ENCODE results near the gene STK32B. TPM values are rescaled to one million over a fixed set of nuclear protein-coding genes. Genes with fewer than 3 reads are reported as not detected.

The STK32B gene
- total and polyA plus RNA-seq, 8 donors: 0.61 to 5.5 (median 3.1) TPM

DNA sequence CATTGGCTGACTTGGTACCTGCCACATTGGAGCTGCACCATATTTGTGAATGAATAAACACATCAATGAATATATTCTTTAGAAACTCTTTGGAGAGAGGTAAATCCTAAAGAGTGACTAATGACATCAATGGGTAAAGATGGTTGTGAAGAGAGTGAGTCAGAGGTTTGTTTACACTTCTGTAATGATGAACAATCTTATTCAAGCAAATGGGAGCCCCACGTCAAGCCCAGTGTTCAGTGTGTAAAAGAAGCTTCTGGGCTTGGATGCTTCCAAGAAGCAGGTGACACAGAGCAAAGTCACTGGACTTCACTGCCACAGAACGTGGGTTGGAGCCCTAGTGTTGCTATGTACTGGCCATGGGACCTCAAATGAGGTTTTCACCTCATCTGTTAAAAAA, 319.0 kb downstream of the STK32B start:
- no peak for DNase-seq
- Histone ChIP-seq H3K36me3 (no peaks in the 10 kb centered on the region), H3K27me3 (no peaks in the 10 kb centered on the region), H3K27ac (no peak overlapping the region), H3K4me3 (no peak overlapping the region), H3K9me3 (peaks cover 0 to 9% (median 3%) of the 10 kb centered on the region in 4 donors), H3K4me1 (no peaks in the 10 kb centered on the region)
- 59 to 74% (median 69%) methylated on average over 2 of the region's 2 CpGs for WGBS, 5 donors
- intact Hi-C loops (cut with DNase I; ENCODE audit: low total_unique reads): no loop called here
- no peak for TF ChIP-seq POLR2A (IDR thresholded peaks at IDR 0.05)

DNA sequence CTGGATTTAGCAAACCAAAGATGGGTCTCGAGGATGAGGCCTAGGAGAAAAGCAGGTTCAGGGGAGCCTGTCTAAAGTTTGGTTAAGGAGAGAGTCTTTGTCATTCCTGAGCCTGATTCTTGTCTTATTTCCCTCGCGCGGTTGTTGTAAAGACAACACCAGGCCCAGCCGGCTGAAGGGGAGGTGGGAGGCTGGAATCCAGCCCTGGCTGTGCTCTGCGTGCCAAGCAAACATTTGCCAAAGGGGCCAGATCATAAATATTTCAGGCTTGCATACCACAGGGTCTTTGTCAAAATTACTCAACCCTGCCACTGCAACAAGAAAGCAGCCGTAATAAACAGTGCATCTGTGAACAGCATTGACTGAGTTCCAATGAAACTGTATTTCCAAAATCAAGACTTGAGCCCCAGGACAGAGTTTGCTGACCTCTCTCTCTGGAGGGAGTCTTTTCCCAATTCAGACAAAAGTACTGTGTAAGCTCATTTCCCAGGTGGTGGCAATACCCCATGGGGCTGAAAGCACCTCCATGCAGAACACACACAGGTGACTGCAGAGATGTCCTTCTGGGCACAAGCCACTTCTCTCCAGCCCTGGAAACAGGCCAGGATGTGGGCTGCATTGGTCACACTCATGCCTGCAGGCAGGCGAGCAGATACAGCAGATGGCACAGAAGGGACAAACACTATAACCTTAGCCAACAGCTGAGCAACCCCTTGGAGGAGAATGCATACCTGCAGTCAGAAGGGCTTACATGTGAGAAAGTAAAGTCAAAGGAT, 320.3 kb downstream of the STK32B start:
- H3K4me1 ChIP-seq: no peaks in the 10 kb centered on the region
- H3K27me3 ChIP-seq: no peaks in the 10 kb centered on the region
- no peak overlapping the region for H3K27ac ChIP-seq
- no peak for DNase-seq
- H3K4me3 ChIP-seq: no peak overlapping the region
- no peaks in the 10 kb centered on the region for H3K36me3 ChIP-seq
- peaks cover 0 to 9% (median 3%) of the 10 kb centered on the region in 4 donors for H3K9me3 ChIP-seq
- WGBS, 5 donors: 70 to 85% (median 74%) methylated on average over 8 of the region's 8 CpGs
- TF ChIP-seq POLR2AphosphoS5 (IDR thresholded peaks at IDR 0.05) (no peak), EP300 (IDR thresholded peaks at IDR 0.05) (no peak), POLR2A (IDR thresholded peaks at IDR 0.05) (no peak)
- TF ChIP-seq, protein P1, sequence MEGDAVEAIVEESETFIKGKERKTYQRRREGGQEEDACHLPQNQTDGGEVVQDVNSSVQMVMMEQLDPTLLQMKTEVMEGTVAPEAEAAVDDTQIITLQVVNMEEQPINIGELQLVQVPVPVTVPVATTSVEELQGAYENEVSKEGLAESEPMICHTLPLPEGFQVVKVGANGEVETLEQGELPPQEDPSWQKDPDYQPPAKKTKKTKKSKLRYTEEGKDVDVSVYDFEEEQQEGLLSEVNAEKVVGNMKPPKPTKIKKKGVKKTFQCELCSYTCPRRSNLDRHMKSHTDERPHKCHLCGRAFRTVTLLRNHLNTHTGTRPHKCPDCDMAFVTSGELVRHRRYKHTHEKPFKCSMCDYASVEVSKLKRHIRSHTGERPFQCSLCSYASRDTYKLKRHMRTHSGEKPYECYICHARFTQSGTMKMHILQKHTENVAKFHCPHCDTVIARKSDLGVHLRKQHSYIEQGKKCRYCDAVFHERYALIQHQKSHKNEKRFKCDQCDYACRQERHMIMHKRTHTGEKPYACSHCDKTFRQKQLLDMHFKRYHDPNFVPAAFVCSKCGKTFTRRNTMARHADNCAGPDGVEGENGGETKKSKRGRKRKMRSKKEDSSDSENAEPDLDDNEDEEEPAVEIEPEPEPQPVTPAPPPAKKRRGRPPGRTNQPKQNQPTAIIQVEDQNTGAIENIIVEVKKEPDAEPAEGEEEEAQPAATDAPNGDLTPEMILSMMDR (IDR thresholded peaks at IDR 0.05): no peak
- intact Hi-C loops (cut with DNase I; ENCODE audit: low total_unique reads): no loop called here

DNA sequence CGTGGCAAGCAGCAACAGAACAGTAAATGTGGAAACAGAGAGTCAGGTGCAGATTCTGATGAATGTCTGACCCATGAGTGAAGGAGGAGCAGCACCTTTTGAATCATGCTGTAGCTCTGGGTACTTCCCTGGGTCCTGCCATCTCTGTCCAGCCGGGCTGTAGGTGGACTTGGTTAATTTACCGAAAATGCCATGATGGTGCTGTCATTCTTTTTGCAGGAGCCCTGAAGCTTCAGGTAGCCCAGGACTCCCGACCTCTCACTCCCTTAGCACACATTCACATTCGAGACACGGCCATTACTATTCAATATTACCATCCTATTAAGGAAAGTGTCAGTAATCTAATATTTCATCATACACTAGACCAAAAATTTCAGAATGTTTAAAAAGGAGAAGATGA, 320.9 kb downstream of the STK32B start:
- Histone ChIP-seq H3K36me3 (no peaks in the 10 kb centered on the region), H3K9me3 (peaks cover 0 to 12% (median 5%) of the 10 kb centered on the region in 4 donors), H3K27me3 (no peaks in the 10 kb centered on the region), H3K4me1 (no peaks in the 10 kb centered on the region), H3K4me3 (no peak overlapping the region), H3K27ac (no peak overlapping the region)
- TF ChIP-seq POLR2A (IDR thresholded peaks at IDR 0.05) (no peak), EP300 (IDR thresholded peaks at IDR 0.05) (no peak)
- intact Hi-C loops (cut with DNase I; ENCODE audit: low total_unique reads): no loop called here
- no peak for DNase-seq
- 84 to 91% (median 87%) methylated on average over 6 of the region's 6 CpGs for WGBS, 5 donors

DNA sequence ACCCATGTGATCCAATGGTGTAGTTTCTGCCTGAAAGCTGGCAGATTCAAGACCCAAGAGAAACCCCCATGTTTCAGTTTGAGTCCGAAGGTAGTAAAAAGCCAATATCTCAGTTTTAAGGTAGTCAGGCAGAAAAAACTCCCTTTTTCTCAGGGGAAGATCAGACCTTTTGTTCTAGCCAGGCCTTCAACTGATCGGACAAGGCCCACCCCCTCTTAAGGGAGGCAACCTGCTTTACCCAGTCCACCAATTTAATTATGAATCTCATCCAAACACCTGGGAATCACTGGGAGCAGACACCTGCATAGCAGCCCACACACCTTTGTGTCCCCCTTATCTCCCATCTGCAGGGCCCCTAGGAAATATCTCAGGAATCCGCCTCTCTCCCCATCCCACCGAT, 322.0 kb downstream of the STK32B start:
- Histone ChIP-seq H3K4me3 (no peak overlapping the region), H3K27me3 (no peaks in the 10 kb centered on the region), H3K27ac (no peak overlapping the region), H3K4me1 (no peaks in the 10 kb centered on the region), H3K36me3 (no peaks in the 10 kb centered on the region), H3K9me3 (peaks cover 0 to 16% (median 5%) of the 10 kb centered on the region in 4 donors)
- intact Hi-C loops (cut with DNase I; ENCODE audit: low total_unique reads): no loop called here
- WGBS, 5 donors: 90 to 96% (median 92%) methylated on average over 4 of the region's 4 CpGs
- DNase-seq: no peak
- TF ChIP-seq EP300 (IDR thresholded peaks at IDR 0.05): no peak
- TF ChIP-seq POLR2A (IDR thresholded peaks at IDR 0.05): no peak
- TF ChIP-seq POLR2AphosphoS5 (IDR thresholded peaks at IDR 0.05): no peak
- TF ChIP-seq, protein P1 (IDR thresholded peaks at IDR 0.05): no peak

DNA sequence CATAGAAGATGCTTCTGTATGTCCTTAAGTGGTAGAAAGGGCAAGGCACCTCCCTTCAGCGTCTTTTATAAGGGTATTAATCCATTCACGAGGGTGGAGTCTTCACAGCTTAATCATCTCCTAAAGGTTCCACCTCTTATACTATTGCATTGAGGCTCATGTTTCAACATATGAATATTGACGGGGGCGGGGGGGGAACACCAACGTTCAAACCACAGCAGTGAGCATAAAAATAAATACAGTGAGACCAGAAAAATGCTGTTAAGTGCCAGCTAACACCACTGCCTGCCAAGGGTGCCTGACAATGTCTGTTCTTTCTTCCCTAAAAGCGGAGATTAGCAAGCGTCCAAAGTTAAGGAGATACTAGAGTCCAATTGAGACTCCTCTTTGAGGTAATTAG, 323.3 kb downstream of the STK32B start:
- no peaks in the 10 kb centered on the region for H3K4me1 ChIP-seq
- H3K27ac ChIP-seq: no peak overlapping the region
- H3K4me3 ChIP-seq: no peak overlapping the region
- H3K36me3 ChIP-seq: no peaks in the 10 kb centered on the region
- no peak for DNase-seq
- peaks cover 0 to 16% (median 5%) of the 10 kb centered on the region in 4 donors for H3K9me3 ChIP-seq
- TF ChIP-seq, protein P1 (IDR thresholded peaks at IDR 0.05): no peak
- no peak for TF ChIP-seq POLR2AphosphoS5 (IDR thresholded peaks at IDR 0.05)
- no peak for TF ChIP-seq EP300 (IDR thresholded peaks at IDR 0.05)
- TF ChIP-seq POLR2A (IDR thresholded peaks at IDR 0.05): no peak
- H3K27me3 ChIP-seq: no peaks in the 10 kb centered on the region
- intact Hi-C loops (cut with DNase I; ENCODE audit: low total_unique reads): no loop called here
- 77 to 87% (median 80%) methylated on average over 7 of the region's 7 CpGs for WGBS, 5 donors

Data from stomach (tissue), 9 donors.